GM19467 (cell line): Measurements from ENCODE around the gene RETREG3.
"Not testable (repeated sequence)": the region's sequence is repeated elsewhere in the genome, so short reads cannot be mapped to it uniquely, and the experiment has no call there.

Experiments
- ATAC-seq: cut with Tn5 transposase; IDR thresholded peaks from one replicate; pipeline ENCODE4 v1.9.1; 2021; ENCODE audit warnings: mild to moderate bottlenecking, moderate library complexity; ENCODE audit not compliant: unreplicated experiment

Gene RETREG3

GRCh38 chr17:42613699-42614295, 4.6 kb upstream of the RETREG3 start:
- no peak for ATAC-seq

GRCh38 chr17:42612013-42612412, 2.8 kb upstream of the RETREG3 start:
- no peak for ATAC-seq

GRCh38 chr17:42609814-42610801, 934 bp upstream of the RETREG3 start:
- ATAC-seq: not testable (repeated sequence)

- peak; percentile 28 for ATAC-seq
Measured at GRCh38 chr17:42608305-42609181, 631 bp downstream of the RETREG3 start.

- ATAC-seq: no peak
Measured at GRCh38 chr17:42607769-42608168, 1.4 kb downstream of the RETREG3 start.

- ATAC-seq: no peak
Measured at GRCh38 chr17:42603318-42603717, 5.9 kb downstream of the RETREG3 start.

- ATAC-seq: no peak
Measured at GRCh38 chr17:42598905-42599304, 10.3 kb downstream of the RETREG3 start.

GRCh38 chr17:42596386-42596785, 12.8 kb downstream of the RETREG3 start:
- ATAC-seq: no peak

GRCh38 chr17:42591411-42591810, 17.8 kb downstream of the RETREG3 start:
- no peak for ATAC-seq

GRCh38 chr17:42590886-42591285, 18.3 kb downstream of the RETREG3 start:
- ATAC-seq: no peak

GRCh38 chr17:42586514-42587230, 22.5 kb downstream of the RETREG3 start:
- no peak for ATAC-seq

- ATAC-seq: no peak
Measured at GRCh38 chr17:42585353-42585752, 23.8 kb downstream of the RETREG3 start.

GRCh38 chr17:42584880-42585279, 24.3 kb downstream of the RETREG3 start:
- ATAC-seq: no peak

- ATAC-seq: no peak
Measured at GRCh38 chr17:42581744-42582270, 27.4 kb downstream of the RETREG3 start.

GRCh38 chr17:42579794-42580551, 29.2 kb downstream of the RETREG3 start:
- ATAC-seq: no peak

GRCh38 chr17:42578282-42578869, 30.8 kb downstream of the RETREG3 start:
- ATAC-seq: peak; percentile 42

GRCh38 chr17:42577532-42578281, 31.5 kb downstream of the RETREG3 start, which contains the start of gene PSMC3IP:
Gene PSMC3IP (minus strand): TSS chr17:42577729. CDS start chr17:42577686, 43 bp downstream.
- peak; percentile 67 for ATAC-seq

- ATAC-seq: no peak
Measured at GRCh38 chr17:42577140-42577531, 32.0 kb downstream of the RETREG3 start.
